ENCODE results near the gene WDFY4. TPM values are rescaled to one million over a fixed set of nuclear protein-coding genes. Genes with fewer than 3 reads are reported as not detected.

WDFY4 gene
- total and polyA plus RNA-seq, 2 of the 4 experiments (the other 2 are of a cell fraction): not detected

- dilution Hi-C loops (cut with HindIII; ENCODE audit: low sequenced_read_pairs, unreplicated experiment) (no loop called here), intact Hi-C loops (cut with micrococcal nuclease) (no loop called here)
Measured at GRCh38 chr10:48790457-48791044, 105.9 kb downstream of the WDFY4 start.

More at GRCh38 chr10:48790457-48791044, 105.9 kb downstream of the WDFY4 start:
- Histone ChIP-seq H3K56ac (ENCODE audit: extremely low read depth, insufficient read depth, low read length) (no peak overlapping the region), H3K27me3 (ENCODE audit: control insufficient read depth, insufficient read depth, low read length) (peaks cover 10% of the 10 kb centered on the region), H2BK5ac (ENCODE audit: low read depth, low read length, poor library complexity, severe bottlenecking) (no peak overlapping the region), H4K5ac (ENCODE audit: low read depth, low read length) (no peak overlapping the region), H3K23ac (ENCODE audit: low read depth, low read length) (no peak overlapping the region), H3K4me2 (ENCODE audit: low read depth, low read length) (no peak overlapping the region), H4K8ac (ENCODE audit: low read depth in 2 of 2, low read length in 2 of 2) (no peak overlapping the region), H2AK5ac (ENCODE audit: low read depth, low read length) (no peak overlapping the region), H3K14ac (replicated peaks; ENCODE audit: low read depth, low read length) (no peak overlapping the region), H2AK9ac (replicated peaks; ENCODE audit: low read depth, low read length, poor library complexity) (no peak overlapping the region), H3K4ac (ENCODE audit: low read depth, low read length) (no peak overlapping the region), H2BK120ac (ENCODE audit: low read depth, low read length) (no peak overlapping the region), H3K9me1 (ENCODE audit: insufficient read depth, low read length) (no peaks in the 10 kb centered on the region), H3K36me3 (ENCODE audit: control insufficient read depth, insufficient read depth, low read length) (no peaks in the 10 kb centered on the region), H2BK20ac (ENCODE audit: low read depth, low read length) (no peak overlapping the region), H3K4me3 (ENCODE audit: insufficient read depth, low read depth, low read length) (no peak overlapping the region), H4K91ac (ENCODE audit: insufficient read depth, low read depth, low read length) (no peak overlapping the region), H4K20me1 (ENCODE audit: insufficient read depth, low read length) (no peaks in the 10 kb centered on the region), H3K9ac (ENCODE audit: low read depth, low read length) (no peak overlapping the region), H2AFZ (replicated peaks; ENCODE audit: low read length, poor library complexity) (no peak overlapping the region), H3K79me1 (ENCODE audit: low read depth in 1 of 2, low read length in 2 of 2) (no peaks in the 10 kb centered on the region), H2BK15ac (ENCODE audit: low read depth, low read length) (no peak overlapping the region), H3K18ac (ENCODE audit: low read depth, low read length) (no peak overlapping the region), H3K4me1 (ENCODE audit: control insufficient read depth, insufficient read depth, low read length) (no peaks in the 10 kb centered on the region), H3K27ac (ENCODE audit: insufficient read depth, low read length) (no peak overlapping the region), H3K9me3 (ENCODE audit: control insufficient read depth, insufficient read depth, low read length) (no peaks in the 10 kb centered on the region)
- CTCF ChIA-PET: no interaction called here
- DNase-seq: no peak
- 83% methylated on average over 4 of the region's 8 CpGs; no CpG with 5 or more reads in 1 of the 2 experiments for WGBS, 2 experiments (ENCODE audit: extremely low coverage in 2 of 2, insufficient read length in 1 of 2)
- BruUV-seq (replicated peaks): no TSS peak
- ATAC-seq (ENCODE audit: low read depth): no peak
- TF ChIP-seq BHLHE40 (IDR thresholded peaks at IDR 0.05; ENCODE audit: low read depth, low read length) (no peak), MAFK (IDR thresholded peaks at IDR 0.05; ENCODE audit: low read depth, low read length) (no peak), FOS (IDR thresholded peaks at IDR 0.05; ENCODE audit: low read depth, low read length) (no peak), MAZ (IDR thresholded peaks at IDR 0.05; ENCODE audit: borderline replicate concordance, low read depth, low read length) (no peak), MXI1 (IDR thresholded peaks at IDR 0.05; ENCODE audit: borderline replicate concordance, low read depth, low read length) (no peak), POLR2A (IDR thresholded peaks at IDR 0.05; ENCODE audit: low read depth, low read length) (no peak), SMC3 (IDR thresholded peaks at IDR 0.05; ENCODE audit: low read depth, low read length) (no peak), RCOR1 (IDR thresholded peaks at IDR 0.05; ENCODE audit: insufficient replicate concordance, low read length) (no peak), USF2 (IDR thresholded peaks at IDR 0.05; ENCODE audit: low read depth, low read length) (no peak), RFX5 (IDR thresholded peaks at IDR 0.05; ENCODE audit: low read depth, low read length) (no peak), ELK1 (IDR thresholded peaks at IDR 0.05; ENCODE audit: borderline replicate concordance, low read depth, low read length) (no peak), CTCF (conservative IDR thresholded peaks at IDR 0.05; ENCODE audit: low read depth, low read length) (no peak), CEBPB (IDR thresholded peaks at IDR 0.05; ENCODE audit: low read depth, low read length) (no peak), CHD1 (IDR thresholded peaks at IDR 0.05; ENCODE audit: low read depth, low read length) (no peak), RAD21 (IDR thresholded peaks at IDR 0.05; ENCODE audit: low read length) (no peak), NFE2L2 (IDR thresholded peaks at IDR 0.05; ENCODE audit: low read depth, low read length) (no peak)
- POLR2A ChIA-PET (ENCODE audit: unreplicated experiment): no interaction called here
- in situ Hi-C loops (cut with MboI; ENCODE audit: low sequenced_read_pairs): no loop called here

Measured in IMR-90 (cell line).